AG20443 (cell line): ENCODE data around the gene PYROXD2.

ENCODE experiments used
- DNase-seq: peaks from one replicate; pipeline ENCODE4 v3.0.0; 2012; ENCODE audit warnings: low spot score, mixed read lengths

Gene PYROXD2

DNA sequence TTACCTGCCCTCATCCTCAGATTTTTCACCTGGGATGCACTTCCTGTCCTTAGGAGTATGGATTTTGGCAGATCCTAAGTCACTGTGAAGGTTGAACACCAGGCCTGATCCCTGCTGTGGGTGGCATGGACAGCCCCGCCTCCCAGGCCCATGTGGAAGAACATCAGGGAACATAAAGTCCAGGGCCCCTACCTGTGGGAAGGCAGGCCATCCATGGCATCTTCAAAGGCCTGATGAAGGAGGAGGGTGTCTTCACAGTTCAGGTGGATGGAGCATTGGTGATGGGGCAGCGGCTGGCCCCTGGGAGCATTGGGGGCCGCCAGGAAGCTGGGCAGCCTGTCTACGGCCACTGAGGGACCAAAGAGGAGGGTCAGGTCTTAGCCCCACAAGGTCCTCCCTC, 24.6 kb downstream of the PYROXD2 start:
- DNase-seq = no peak

DNA sequence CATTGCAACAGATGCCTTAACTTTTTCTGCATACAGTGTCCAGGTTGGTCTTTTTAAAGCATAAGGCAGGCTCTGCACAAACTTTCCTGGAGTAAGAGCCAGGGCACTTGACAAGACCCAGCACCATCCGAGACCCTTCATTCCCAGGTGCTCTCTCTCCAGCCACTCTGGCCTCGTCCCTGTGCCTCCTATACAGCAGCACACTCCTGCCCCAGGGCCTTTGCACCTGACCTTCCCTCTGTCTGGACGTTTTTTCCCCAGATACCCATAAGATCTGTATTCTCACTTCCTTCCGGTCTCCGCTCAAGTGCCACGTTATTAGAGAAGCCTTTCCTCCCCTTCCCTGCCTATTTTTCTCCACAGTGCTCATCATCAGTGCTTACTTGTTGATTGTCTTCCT, 25.6 kb downstream of the PYROXD2 start:
- DNase-seq = no peak

DNA sequence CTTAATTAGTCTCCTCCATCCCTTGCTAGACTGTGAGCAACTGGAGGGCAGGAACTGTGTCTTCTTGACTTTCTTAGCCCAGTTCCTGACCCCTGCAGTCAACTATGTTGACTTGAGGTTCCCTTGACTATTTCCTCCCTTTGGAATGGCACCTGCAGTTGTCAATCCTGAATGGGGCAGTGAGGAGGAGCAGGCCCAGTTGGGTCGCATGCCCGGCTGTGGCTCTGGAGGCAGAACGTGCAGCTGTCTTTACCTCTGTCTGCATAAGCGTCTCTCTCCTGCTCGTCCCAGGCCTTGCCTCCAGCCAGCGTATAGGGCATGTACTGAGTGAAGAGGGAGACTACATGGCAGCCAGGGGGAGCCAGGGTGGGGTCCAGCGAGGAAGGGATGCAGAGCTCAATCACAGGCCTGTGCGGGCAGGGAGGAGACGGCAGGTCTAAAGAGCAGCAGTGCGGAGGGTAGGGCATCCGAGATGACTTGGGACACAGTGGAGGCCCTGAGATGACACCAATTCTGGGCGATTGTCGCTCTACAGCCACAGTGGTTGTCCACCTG, 26.8 kb downstream of the PYROXD2 start:
- DNase-seq = no peak

DNA sequence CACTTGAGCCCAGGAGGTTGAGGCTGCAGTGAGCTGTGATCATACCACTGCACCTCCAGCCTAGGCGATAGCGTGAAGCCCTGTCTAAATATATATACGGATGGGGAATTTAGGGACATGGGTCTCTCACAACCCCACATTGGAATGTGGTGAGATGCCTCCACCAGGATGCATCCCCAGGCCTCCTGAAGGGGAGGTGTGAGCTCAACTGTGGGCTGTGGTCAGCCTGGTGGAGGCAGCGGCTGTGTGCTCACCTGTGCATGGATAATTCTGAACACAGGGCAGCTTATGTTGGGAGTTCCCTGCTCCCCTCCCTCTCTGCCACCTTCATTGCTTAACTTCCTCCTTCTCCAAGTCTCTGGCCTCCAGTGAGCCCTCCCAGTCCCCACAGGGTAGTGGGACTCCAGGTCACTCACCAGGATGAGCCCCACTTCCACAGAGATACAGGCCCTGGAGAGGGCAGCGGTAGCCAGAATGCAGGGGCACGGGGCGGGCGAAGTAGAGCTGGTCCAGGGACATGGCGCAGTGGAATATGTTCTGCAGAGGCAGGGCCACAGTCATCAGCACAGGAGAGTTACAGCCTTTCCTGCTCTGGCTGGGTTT, 30.4 kb downstream of the PYROXD2 start:
- DNase-seq = no peak

DNA sequence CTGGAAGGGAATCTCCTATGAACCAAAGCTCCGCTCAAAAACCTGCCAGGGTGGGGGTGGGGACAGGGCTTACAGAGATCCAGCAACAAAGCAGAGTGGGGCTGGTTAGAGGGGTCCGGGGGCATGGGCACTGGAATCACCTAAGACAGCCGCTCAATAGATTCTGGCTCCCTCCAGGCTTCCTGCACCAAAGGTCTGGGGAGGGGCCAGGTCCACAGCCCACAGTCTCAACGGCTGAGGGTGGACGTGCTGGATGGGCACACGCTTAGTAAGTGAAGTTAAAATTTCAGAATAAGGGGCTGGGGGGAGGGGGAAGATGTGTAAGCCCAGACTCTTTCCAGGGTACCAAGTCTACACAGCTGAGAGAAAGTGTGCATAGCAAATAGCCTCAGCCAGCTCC, 31.1 kb downstream of the PYROXD2 start:
- no peak for DNase-seq

DNA sequence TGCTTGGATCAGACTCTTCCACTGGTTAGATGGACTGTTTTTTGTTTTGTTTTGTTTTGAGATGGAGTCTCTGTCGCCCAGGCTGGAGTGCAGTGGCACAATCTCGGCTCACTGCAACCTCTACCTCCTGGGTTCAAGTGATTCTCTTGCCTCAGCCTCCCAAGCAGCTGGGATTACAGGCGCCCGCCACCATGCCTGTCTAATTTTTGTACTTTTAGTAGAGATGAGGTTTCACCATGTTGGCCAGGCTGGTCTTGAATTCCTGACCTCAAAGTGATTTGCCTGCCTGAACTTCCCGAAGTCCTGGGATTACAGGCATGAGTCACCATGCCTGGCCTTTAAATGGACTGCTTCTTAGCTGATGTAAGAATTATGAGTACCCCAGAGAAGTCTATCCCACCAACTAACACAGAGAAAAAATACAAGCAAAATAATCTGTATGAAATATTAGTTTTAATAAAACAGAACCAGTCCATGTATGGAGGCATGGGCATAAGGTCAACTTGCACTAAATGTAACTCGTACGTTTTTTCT, 31.8 kb downstream of the PYROXD2 start:
- peak; percentile 43 for DNase-seq

DNA sequence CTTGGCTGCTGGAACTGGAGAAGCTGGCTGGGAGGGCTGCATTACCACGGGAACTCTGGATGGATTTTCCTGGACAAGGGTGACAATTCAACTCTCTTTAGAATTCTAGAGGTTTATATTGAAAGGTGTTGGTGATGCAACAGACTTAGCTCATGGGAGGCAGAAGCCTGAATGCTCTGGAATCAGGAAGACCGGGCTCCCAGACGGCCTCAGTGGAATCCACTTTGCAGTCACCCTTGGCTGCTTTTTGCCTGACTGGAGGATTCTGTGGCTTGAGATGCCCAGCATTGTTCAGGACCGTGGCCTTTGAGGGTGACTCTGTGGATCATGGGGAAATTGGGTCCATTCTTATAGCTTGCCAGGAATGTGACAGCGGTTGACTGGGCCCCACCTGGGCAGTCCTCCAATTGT, 32.3 kb downstream of the PYROXD2 start:
- DNase-seq = no peak

DNA sequence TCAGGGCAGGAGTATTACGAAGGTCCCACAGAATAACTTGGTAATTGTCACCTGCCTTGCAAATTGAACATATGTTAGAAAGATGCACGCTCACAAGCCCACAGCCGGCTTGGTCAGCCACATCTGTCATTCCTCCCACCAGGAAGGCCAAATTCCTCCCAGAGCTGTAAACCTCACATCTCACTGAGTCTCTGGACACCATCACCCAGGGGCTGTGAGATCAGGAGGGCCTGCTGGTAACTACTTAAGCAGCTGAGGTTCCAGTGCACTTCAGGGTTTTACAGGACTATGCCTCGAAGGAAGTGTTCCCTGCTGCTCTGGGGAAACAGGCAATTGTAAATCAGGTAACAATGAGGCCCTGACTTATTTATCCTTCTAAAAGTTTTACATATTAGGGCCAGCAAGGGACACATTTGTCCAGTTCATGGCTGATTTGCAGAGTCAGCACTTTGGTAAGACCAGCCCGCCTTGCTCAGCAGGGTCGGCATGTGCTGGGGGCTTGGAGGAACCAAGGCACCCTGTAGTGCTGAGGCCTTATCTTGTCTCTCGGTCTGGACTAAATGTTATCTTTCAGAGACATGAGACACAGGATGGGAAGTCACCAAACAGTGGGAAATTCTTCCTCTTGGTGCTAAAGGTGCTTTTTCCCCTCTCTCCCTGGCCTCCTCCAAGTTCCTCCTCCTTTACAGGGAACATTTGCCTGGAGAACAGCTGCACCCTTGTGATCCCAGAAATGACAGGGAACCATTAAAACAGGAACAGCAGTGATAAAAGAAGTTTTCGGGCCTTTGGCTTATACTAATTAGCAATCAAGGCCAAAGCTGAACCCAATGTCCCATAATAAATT, 34.3 kb downstream of the PYROXD2 start:
- no peak for DNase-seq

DNA sequence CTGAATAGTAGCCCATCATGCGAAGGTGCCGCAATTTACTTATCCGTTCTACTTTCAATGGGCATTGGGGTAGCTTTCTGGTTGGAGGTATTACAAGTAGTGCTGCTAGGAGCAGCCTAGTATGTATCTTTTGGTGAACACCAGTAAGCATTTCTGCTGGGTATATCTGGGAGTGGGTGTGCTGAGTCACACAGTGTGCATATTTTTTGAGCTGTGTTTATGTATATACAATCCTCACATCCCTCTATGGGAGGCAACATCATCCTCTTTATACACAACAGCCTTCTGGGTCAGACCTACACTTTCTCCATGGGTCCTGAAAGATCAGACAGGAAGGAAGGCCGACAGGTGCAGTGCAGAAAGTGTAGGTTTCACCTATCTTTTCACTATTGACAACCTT, 36.3 kb downstream of the PYROXD2 start:
- DNase-seq = no peak

DNA sequence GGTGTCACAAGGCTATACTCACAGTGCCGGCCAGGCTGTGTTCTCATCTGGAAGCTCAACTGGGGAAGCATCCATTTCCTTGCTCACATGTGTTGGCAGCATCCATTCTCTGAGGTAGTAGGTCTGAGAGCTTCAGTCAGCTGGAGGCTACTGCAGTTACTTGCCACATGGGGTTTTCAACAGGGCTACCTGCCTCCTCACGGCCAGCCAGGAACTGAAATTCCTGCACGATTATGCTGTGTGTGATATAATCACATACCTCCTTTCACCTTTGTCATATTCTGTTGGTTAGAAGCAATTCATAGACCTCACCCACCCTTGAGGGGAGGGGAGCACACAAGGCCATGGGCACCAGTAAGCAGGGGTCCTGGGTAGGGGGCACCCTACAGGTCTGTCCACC, 37.4 kb downstream of the PYROXD2 start:
- no peak for DNase-seq

DNA sequence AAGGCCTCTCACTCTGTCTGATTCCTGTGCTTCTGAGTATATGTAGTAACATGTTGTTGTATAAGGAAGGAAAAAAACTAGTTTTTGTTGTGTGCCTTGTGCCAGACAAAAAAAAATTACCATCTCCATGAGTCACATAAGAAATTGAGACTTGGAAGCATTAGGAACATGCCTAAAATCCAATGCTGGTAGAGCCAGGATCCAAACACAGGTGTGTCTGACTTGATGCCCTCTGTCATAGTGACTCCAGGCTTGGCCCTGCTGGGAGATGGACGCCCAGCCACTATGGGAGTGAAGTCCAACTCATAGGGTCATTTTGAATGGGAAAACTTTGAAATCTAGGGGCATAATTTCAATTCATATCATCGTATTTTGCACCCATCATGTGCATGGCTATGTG, 38.0 kb downstream of the PYROXD2 start:
- no peak for DNase-seq

DNA sequence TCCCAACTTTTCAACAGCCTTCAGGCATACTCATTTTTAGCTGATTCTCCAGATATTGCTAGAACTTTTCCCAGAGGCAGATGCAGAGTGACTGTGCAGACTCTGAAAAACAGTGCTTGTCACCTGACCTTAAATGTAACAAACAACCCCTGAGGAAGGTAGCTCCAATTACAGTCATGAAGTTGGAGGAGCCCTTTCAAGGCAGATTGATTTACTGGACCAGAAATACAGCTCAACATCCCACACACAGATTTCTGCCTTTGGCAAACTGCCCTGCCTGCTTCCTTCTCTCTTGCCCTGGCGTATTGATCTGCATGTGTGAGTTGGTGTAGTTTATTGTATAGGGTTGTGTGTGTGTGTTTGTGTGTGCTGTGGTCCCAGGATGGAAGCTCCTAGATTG, 38.5 kb downstream of the PYROXD2 start:
- DNase-seq = no peak

DNA sequence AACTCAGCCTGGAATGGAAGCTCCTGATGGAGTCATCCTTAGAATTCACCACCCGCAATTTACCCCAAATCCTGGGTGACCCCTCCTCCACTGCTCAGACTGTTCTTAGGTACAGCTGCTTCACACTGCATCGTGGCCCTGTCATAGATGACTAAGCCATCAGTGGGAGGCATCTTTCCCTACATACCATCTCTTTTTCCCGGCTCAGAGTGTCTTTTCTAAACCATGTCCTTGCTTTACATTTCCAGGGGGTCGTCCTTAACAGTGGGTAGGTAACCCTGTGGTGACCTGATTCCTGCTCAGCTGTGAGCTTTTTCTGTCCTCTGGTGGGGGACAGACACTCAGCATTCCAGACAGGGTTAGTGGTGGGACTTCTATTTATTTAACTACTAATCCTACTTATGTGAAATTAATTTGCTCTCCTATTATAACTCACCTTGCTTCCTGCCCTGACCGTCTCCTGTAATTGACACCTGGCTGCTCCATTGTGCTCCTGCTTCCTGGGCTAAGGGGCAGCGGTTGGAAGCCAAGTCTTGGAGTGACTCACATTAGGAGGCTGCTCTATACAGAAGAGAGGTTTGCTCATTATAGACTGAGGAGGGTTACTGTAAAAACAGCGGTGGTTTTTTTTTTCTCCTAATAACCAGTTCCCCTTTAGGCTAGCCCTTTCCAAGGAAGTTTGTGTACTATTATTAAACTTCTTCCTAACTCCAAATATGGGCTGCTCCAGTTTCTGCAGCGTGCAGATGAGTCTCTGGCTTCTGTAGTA, 40.6 kb downstream of the PYROXD2 start:
- peak; percentile 72 for DNase-seq

DNA sequence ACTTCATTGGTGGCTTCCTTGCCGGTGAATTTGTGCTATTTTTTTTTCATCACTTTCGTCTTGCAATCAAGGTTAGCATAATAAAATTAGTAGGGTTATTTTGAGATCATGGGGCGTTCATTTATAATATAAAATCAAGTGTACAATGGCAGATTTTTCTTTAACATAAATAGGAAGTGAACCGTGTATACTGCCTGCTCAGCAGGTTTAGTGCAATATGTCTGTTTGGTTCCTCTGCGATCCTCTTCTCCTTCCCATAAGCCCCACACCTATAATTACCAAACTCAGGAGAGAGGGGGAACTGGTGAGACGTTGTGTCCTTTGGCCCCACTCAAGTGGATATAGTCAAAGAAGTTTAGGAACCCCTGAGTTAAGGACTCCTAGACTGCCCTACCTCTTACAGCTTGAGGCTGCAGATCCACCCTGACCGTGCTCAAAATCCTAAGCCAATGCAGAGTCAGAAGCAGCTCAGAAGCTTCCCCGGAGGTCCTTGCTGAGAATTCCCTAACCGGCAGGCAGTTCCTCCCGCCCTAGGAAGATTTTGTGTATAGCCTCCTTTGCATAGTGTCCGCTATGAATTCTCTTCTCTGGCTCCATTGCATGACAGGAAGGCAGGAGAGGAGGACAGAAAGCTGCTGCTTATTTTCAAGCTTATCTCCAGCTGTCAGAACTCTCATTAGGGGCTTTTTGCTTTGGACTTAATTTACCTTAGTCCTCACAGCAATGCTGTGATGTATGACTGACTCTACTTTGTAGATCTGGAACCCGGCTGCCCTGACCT, 41.5 kb downstream of the PYROXD2 start:
- DNase-seq = no peak

DNA sequence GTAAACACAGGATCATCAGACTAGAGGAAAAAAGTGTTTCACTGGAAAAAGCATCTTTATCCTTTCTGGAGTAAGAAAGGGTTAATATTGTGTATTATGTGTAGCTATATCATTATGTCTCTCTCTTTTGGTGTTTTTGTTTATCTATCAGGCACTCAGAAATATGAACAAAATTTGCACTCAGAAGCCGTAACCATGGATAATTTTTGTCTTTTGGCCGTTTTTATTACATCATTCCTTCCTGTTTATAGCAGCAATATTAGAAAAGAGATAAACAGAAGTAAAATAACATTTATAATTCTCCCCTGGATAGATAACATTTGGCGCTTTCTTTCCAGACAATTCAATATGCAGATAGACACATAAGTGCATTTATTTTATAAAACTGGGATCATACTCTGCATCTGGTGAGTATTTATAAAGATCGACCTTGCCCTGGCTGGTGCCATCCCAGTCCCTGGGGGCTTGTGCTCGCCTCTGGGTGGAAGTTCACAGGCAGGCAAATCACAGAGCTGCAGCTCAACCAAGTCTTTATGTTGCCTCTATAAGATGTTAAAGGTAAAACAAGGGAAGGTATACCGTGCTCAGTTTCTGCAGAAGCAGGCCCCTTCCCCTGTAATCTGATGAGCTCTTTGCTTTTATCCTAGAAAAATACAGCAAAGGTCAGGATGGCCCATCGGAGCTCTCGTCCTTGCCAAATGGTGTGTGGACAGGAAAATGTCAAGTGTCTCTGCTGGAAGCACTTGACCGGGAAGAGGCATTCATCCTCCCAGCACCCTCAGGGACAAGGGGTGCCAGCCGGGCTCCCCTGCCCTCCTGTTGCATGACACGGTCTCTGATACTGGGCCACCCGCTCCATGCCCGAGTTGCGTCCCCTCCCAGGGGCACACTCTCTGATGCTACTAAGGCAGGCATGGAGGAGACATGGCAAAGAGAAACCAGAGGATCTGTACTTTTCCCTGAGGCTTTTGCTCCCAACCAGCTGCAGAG, 43.9 kb downstream of the PYROXD2 start:
- no peak for DNase-seq

DNA sequence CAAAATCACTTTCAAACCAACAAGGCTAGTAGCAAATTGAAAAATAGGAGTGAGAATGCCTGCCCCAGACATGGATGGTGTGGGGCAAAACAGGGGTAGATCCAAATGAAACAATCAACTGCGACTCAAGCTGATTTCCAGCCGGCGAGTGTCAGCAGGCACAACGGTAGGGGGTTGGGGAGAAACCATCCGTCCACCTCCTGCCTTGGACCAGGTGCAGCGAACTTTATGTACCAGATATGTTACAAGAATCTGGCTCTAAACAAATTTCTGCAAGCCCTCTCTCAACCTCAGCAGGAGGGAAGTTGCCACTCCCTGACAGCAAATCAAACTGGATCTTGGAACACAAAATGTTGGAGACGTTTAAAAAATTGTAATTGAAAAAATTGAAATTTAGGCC, 45.2 kb downstream of the PYROXD2 start:
- no peak for DNase-seq

DNA sequence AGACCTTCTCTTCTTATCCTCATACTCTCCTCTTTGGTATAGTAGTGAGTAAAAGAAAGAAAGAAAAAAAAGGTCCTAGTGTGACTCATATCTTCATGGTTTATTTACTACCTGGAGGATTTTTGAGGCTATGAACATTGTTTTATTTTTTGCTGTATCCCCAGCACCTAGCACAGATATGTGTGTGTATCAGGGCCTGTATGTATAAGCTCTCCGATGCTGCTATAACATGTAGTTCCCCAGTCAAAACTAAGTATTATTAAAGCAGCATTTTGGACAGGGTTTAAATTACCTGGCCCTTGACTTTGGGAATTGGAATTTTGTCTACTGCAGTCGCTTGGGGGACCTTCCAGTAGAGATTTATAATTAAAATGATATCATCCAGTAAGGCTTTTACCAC, 46.3 kb downstream of the PYROXD2 start:
- DNase-seq = no peak

DNA sequence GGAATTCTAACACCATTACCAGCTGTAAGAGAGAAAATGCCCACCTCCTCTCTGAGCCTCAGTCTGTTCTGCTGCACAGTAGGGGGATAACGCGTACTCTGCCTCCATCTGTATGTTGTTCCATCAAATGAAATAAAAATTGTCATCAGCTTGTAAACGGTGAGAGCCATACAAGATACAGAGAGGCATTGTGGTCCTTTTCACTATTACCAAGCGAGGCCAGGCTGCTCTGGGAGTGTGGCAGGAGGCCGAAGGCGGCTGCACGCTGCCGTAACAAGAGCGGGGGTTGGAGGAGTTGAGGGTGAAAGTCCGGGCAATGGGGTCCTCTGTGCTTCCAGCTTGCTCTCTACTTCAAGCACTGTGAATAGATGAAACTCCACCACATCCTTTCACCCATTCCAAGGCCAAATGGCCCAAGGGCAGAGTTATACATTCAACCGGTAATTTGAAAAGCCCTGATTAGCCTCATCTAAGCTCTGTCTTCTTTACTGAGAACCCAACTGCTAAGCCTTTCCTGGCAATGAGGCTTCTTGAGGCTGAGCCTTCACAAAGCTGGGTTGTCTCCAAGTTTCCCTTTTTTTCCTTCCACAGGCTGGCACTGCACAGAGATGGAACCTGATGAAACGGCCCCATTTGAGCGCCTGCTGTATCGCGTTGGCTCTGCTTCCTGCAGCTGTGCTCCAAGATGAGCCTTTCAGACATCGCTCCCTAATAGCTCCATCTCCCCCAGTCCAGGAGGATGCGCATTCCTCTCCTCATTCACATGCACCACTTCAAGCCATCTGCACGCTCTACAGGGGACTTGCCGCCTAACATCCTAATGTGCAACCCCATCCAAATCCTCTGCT, 47.2 kb downstream of the PYROXD2 start:
- DNase-seq = no peak

DNA sequence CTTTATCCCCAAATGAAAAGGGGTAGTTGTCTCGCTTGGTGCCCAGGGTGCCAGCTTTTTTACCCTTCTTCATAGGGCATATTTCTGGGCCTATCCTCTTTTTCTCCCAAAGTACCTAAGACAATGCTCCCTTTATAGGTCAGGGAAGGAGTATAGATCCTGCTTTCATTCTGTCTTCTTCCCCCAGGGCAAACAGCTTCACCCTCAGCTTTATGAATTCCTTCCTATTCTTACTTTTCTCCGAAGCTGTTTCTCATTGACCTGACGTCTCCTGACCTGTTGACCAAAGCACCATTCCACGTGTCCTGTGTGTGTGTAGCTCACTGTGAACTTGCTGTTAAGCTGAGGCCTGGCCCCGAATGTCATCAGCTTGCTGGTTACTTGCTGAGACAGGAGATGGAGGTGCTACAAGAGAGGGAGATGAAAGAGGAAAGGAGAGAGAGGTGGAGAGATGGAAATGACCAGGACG, 48.9 kb downstream of the PYROXD2 start:
- no peak for DNase-seq
